NCI-H146 (cell line): Measurements from ENCODE around the gene NAB2.
"Not testable (repeated sequence)": the region's sequence is repeated elsewhere in the genome, so short reads cannot be mapped to it uniquely, and the experiment has no call there.

ENCODE experiments used
- DNase-seq: peaks from one replicate; lab custom pipeline; 2025; lab: John Stamatoyannopoulos, UW

Gene NAB2

DNA sequence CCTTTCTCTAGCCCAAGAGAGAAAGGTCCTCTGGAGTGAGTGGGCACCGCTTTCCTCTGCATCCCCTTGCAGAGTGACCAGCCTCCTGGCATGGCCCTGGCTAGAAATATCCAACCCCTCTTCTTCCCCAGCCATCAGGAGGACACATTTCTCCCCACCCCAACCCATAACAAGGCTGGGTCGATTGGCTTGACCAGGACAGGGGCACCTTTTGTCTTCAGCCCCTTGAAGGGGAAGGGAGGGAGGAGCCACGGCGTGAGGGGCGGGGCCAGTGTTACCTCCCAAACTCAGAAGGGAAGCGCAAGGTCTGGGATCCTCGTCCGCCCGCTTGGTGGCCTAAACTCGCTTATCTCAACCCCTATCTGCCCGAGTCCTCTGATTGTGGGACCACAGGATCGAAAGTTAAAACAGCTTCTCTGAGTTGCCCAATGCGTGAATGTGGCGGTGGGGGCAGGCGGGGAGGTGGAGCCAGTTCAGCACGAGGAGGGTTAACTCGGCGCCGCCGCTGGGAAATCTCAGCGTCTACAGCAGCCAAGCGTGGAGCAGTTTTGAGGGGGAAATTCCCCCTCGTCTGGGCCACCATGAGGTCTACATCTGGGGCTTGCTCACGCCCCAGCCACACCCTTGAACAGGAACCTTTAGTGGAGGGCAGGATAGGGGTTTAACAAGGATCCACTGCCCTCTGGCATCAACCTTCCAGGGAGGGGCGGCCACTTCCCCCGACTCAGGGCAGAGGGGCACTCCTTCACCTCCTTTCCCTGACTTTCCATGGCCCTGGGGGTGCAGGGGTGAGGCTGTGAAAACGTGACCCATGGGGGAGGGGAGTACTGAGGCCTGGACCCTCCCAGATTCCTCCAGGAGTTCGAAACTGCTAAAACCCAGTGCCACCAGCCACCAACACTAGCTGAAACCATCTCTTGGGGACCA is 21.5 kb downstream of the NAB2 start:
- DNase-seq: peak; percentile 46

DNA sequence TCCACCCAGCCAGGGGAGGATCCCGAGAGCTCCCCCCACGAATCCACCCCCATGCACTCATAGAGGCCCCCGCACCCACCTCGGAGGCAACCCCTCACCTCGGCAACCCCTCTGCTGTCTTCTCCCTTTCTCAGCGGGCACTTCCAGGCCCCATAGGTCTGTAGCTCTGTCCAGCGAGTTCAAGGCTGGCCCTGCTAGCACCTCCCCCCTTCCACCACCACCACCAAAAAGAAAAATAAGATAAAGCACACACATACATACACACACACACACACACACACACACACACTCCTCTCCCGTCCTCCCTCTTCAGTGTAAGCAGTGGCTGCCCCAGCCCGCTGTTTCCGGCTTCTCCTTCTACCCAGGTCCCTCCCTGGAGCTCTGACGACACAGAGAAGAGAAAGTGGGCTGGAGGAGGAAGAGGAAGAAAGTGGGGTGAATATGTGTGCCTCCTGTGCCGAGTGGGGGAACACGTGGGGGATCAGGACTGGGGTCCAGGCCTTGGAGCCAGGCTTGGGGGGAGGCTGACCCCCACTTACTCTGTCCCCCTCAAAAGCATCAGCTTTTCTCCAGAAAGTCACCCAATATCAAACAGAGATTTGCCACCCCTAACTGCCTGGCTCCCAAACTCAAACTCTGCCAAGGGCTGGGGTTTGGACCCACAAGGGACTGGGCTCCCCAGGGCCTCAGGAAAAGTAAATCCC is 22.3 kb downstream of the NAB2 start, which contains the start of gene STAT6:
Gene STAT6 (minus strand): TSS at position 332 of the 704 bp plus-strand sequence. CDS start 3,084 bp downstream, outside the sequence.
- DNase-seq: peak; percentile 71

- DNase-seq: no peak
Observed at GRCh38 chr12:57112492-57113294, 23.8 kb downstream of the NAB2 start.

- DNase-seq: no peak
Observed at GRCh38 chr12:57116580-57117281, 27.8 kb downstream of the NAB2 start.

- DNase-seq: no peak
Observed at GRCh38 chr12:57118711-57119271, 29.9 kb downstream of the NAB2 start.

GRCh38 chr12:57119294-57120085 is 30.6 kb downstream of the NAB2 start:
- no peak for DNase-seq

- DNase-seq: not testable (repeated sequence)
Observed at GRCh38 chr12:57120718-57121117, 31.8 kb downstream of the NAB2 start.

GRCh38 chr12:57123813-57124212 is 34.9 kb downstream of the NAB2 start:
- no peak for DNase-seq

DNA sequence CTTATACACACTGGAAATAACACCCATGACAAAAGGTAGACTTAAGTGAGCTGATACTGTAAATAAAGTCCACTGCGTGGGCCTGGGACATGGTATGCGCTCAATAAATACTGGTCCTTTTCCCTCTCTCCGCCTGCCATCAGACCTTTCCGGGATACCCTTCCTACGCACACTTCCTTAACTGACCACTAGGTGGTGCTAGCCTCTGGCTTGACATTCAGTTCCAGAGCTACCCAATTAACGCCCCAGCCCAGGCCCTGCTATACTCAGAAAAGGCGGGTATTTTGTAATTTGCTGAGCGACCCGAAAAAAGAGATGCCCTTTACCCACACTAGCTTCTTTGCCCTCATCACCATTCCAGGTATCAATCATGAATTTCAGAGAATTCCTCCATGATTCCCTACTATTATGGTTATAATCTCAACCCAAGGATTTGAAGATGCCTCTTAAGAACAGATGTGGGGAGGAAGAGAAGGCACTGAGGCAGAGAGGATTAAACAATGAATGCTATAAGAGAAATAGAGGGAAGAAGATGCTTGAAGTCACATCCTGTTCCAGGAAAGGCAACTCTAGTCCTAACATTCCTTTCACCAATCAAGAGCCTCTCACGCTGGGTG is 35.5 kb downstream of the NAB2 start:
- peak; percentile 73 for DNase-seq

DNA sequence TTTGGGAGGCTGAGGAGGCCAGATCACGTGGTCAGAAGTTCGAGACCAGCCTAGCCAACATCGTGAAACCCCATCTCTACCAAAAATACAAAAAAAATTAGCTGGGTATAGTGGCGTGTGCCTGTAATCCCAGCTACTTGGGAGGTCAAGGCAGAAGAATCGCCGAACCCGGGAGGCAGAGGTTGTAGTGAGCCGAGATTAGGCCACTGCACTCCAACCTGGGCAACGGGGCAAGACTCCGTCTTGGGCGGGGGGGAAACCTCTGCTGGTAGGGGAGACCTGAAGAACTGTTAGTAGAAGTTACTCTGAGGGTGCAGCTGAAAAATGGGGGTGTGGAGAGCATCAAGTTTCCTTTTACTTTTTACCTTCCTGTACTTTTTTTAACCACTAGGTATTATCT is 37.1 kb downstream of the NAB2 start:
- DNase-seq: no peak

- no peak for DNase-seq
Observed at GRCh38 chr12:57126561-57126960, 37.6 kb downstream of the NAB2 start.

- peak; percentile 67 for DNase-seq
Observed at GRCh38 chr12:57127101-57127725, 38.3 kb downstream of the NAB2 start.

DNA sequence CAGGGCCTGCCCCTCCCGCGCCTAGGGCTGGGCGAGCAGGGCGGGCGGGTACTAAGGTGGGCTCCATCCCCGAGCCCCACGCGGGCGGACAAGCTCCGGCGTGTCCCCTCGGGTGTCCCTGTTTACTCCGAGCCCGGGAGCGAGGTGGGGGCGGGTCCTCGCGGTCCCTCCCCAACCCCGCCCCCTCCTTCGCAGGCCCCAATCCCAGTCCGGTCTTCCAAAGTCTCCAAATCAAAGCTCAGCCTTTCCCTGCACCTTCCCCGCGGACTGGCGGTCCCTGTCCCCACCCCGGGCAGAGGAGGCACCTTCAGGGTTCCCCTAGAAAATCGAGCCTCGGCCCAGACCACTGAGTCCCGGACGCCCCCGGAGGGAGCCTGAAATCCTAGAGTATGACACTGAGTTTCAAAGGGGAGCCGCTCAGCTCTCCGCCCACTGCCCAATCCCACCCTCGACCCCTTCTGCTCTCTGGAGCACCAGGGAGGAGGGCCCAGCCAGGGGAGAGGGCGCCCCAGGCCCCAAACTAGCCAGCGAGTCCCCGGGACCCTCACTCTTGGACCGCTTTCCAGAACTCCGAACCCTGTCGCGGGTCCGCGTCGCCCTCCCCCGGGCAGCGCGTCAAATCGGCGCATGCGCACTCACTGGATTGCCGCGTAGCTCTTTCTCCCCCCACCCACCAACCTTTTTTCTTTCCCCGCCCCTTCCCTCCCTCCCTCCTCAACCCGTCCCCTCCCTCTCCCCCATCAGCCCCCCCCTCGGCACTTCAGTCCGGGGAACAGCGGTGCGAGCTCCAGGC is 39.0 kb downstream of the NAB2 start, which contains the start of gene LRP1:
Gene LRP1 (plus strand): TSS at position 758 of the 793 bp plus-strand sequence. CDS start 482 bp downstream, outside the sequence.
- peak; percentile 80 for DNase-seq

- DNase-seq: peak; percentile 28
Observed at GRCh38 chr12:57128519-57129247, 39.8 kb downstream of the NAB2 start.

- no peak for DNase-seq
Observed at GRCh38 chr12:57129321-57129842, 40.5 kb downstream of the NAB2 start.

DNA sequence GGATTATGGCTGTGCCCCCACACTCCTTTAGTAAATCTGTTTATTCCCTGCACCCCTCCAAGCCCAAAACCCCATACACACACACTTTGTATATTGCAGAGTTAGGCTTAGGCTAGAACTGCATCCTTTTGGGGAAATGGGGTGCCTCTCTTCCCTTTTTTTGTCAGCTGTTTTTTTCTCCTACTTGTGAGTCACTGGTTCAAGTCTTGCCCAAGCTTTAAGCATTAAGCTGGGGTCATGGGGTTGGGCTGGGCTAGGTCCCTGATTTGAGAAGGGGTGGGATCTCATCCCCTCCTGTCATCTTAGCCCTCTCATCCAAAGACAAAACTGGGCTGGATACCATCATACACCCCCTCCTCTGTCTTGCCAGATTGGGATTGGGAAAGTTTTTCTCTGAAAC is 41.0 kb downstream of the NAB2 start:
- DNase-seq: no peak

DNA sequence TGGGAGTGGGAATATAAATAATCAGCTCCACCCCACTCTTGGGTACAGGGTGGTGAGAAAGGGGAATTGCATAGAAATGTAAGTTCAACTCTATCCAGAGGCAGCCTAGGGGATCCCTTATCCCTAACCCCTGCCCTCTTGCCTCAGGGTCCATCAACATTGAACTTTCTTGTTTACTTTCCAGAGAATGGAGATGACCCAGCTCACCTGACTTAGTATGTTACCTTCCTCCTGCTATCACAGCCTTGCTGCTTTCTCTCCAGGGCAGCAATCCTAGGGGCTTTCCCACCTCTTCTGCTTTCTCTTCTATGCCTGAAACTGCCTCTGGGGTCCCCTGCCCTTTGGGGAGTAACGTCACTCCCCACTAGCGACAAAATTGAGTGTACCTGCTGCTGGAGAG is 42.0 kb downstream of the NAB2 start:
- DNase-seq: no peak
